Upper lobe of right lung (tissue), 1 donor: Measurements from ENCODE around the gene KIF6. TPM values are rescaled to one million over a fixed set of nuclear protein-coding genes. Genes with fewer than 3 reads are reported as not detected.

Experiments used
- ATAC-seq: fragments of 200-7000 bp; cut with Tn5 transposase; one replicate; pipeline ENCODE4 v1.9.1; 2020; ENCODE audit warnings: mild to moderate bottlenecking, moderate library complexity
- DNase-seq: peaks from one replicate; pipeline ENCODE4 v3.0.0-alpha.2; 2020
- H3K27ac ChIP-seq: fragments of 200-600 bp; one replicate; pipeline ENCODE4 v1.8.0; 2022
- H3K27me3 ChIP-seq: fragments of 200-600 bp; one replicate; pipeline ENCODE4 v1.8.0; 2022; ENCODE audit warnings: mild to moderate bottlenecking
- H3K36me3 ChIP-seq: fragments of 200-600 bp; one replicate; pipeline ENCODE4 v1.8.0; 2022
- H3K4me1 ChIP-seq: fragments of 200-600 bp; one replicate; pipeline ENCODE4 v1.8.0; 2022
- H3K4me3 ChIP-seq: fragments of 200-600 bp; one replicate; pipeline ENCODE4 v1.8.0; 2022; ENCODE audit warnings: mild to moderate bottlenecking
- H3K9me3 ChIP-seq: fragments of 200-600 bp; one replicate; pipeline ENCODE4 v1.8.0; 2022
- CTCF ChIP-seq: fragments of 200-600 bp; IDR thresholded peaks from one replicate; pipeline ENCODE4 v1.8.0; 2022; ENCODE audit warnings: antibody characterized with exemption
- intact Hi-C: fragments of 100-400 bp; cut with DNase I; formaldehyde crosslinking; loops from one replicate; pipeline ENCODE4 v1.11.0; 2022
- total RNA-seq: library from RNA; stranded (reverse); fragmentation: NEBNext Ultra II Directional; extraction: Animal tissue kit (Norgen Biotek cat#: 25700); gene quantifications from one replicate; pipeline ENCODE4 v1.2.1, GENCODE V29; 2021
- donor health status: DM: no; HTN: yes; CAD: no; lungs with severe emphysema.

KIF6 gene
- total RNA-seq, 1 donor from 2014 or later: 0.49 TPM

GRCh38 chr6:39421383-39422225 lies 303.6 kb downstream of the KIF6 start:
- no peak overlapping the region for H3K27ac ChIP-seq
- no peak for ATAC-seq
- intact Hi-C loops: no loop called here

GRCh38 chr6:39420300-39421265 lies 304.6 kb downstream of the KIF6 start:
- Histone ChIP-seq H3K4me3 (no peak overlapping the region), H3K27me3 (no peaks in the 10 kb centered on the region), H3K9me3 (no peaks in the 10 kb centered on the region), H3K36me3 (no peaks in the 10 kb centered on the region), H3K4me1 (no peaks in the 10 kb centered on the region), H3K27ac (no peak overlapping the region)
- no peak for DNase-seq
- TF ChIP-seq CTCF: no peak
- no peak for ATAC-seq
- intact Hi-C loops: no loop called here

More at GRCh38 chr6:39421383-39422225, 303.6 kb downstream of the KIF6 start:
- H3K36me3 ChIP-seq: no peaks in the 10 kb centered on the region
- no peak overlapping the region for H3K4me3 ChIP-seq
- no peaks in the 10 kb centered on the region for H3K27me3 ChIP-seq
- H3K4me1 ChIP-seq: no peaks in the 10 kb centered on the region
- TF ChIP-seq CTCF: no peak
- H3K9me3 ChIP-seq: no peaks in the 10 kb centered on the region
- DNase-seq: no peak

GRCh38 chr6:39419607-39420006 lies 305.6 kb downstream of the KIF6 start:
- Histone ChIP-seq H3K4me1 (no peaks in the 10 kb centered on the region), H3K36me3 (no peaks in the 10 kb centered on the region), H3K9me3 (no peaks in the 10 kb centered on the region), H3K27ac (no peak overlapping the region), H3K27me3 (no peaks in the 10 kb centered on the region), H3K4me3 (no peak overlapping the region)
- DNase-seq: no peak
- no peak for ATAC-seq
- no peak for TF ChIP-seq CTCF
- intact Hi-C loops: no loop called here

- intact Hi-C loops: no loop called here
- ATAC-seq (no peak), DNase-seq (no peak)
- no peak overlapping the region for H3K27ac ChIP-seq
- no peaks in the 10 kb centered on the region for H3K4me1 ChIP-seq
- H3K36me3 ChIP-seq: no peaks in the 10 kb centered on the region
- no peak for TF ChIP-seq CTCF
- H3K27me3 ChIP-seq: no peaks in the 10 kb centered on the region
- no peaks in the 10 kb centered on the region for H3K9me3 ChIP-seq
- no peak overlapping the region for H3K4me3 ChIP-seq
Observed at GRCh38 chr6:39417440-39417839, 307.8 kb downstream of the KIF6 start.

- no peak overlapping the region for H3K27ac ChIP-seq
Observed at GRCh38 chr6:39416728-39417127, 308.5 kb downstream of the KIF6 start.

More at GRCh38 chr6:39416728-39417127, 308.5 kb downstream of the KIF6 start:
- H3K27me3 ChIP-seq: no peaks in the 10 kb centered on the region
- no peaks in the 10 kb centered on the region for H3K9me3 ChIP-seq
- H3K36me3 ChIP-seq: no peaks in the 10 kb centered on the region
- no peak overlapping the region for H3K4me3 ChIP-seq
- ATAC-seq (no peak), DNase-seq (no peak)
- H3K4me1 ChIP-seq: no peaks in the 10 kb centered on the region
- intact Hi-C loops: no loop called here
- TF ChIP-seq CTCF: no peak
